GM19023 (cell line): ENCODE results near the gene BTBD9.
"Not testable (repeated sequence)": the region's sequence is repeated elsewhere in the genome, so short reads cannot be mapped to it uniquely, and the experiment has no call there.

Source experiments
- ATAC-seq: cut with Tn5 transposase; IDR thresholded peaks from one replicate; pipeline ENCODE4 v1.9.1; 2021; ENCODE audit warnings: mild to moderate bottlenecking, moderate library complexity; ENCODE audit not compliant: unreplicated experiment

The BTBD9 gene

DNA sequence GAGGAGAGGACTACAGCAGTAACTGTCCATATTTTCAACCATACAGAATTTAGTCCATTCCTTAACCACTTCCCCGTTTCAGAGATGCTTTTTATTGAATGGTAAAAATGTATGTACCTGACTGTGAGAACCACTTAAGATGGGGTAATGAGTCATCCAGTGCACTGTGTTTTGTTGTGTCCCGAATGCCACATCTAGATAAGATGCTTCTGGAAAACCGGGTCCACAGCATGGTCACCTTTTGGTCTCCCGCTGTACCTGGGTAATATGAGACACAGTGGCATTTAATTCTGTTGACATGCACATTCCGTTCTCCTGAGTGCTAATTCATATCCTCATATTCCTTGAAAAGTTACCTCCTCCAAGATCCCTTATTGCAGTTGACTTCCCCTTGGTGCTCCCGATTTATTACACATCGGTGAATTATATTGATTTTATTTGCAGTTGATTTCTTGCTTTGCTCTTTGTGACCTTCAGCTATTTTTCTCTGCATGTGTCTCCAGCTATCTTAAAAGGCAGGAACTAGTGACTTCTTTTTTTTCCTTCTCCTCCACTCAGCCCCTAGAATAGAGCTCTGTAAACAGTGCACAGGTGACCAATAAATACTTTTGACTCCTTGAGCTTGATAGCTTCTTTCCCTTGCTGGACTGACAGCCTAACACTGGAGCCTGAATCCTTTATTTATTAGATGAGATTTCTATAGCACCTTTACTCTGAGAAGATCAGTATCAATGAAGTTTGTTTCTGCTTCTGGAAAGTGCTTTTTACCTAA lies 505.6 kb downstream of the BTBD9 start:
- no peak for ATAC-seq

DNA sequence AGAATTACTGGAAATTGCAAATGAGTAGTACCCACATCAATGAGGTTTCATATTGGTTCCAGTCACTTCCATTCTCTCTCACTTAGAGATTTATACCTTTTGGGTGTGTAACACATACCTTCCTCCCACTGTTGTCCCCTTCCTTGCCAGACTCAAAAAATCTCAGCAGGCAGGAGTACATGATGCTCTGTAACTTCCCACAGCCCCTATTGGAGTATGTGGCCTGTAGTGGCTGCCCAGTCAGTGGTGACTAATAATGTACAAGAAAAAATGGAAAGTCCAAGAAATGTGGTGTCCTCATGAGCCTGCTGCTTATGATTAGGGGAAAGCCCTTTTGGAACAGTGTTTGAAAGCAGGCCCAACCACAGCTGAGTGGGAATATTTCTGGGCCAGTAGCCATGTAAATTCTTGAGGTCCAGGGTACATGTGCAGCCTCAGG lies 508.2 kb downstream of the BTBD9 start:
- no peak for ATAC-seq

DNA sequence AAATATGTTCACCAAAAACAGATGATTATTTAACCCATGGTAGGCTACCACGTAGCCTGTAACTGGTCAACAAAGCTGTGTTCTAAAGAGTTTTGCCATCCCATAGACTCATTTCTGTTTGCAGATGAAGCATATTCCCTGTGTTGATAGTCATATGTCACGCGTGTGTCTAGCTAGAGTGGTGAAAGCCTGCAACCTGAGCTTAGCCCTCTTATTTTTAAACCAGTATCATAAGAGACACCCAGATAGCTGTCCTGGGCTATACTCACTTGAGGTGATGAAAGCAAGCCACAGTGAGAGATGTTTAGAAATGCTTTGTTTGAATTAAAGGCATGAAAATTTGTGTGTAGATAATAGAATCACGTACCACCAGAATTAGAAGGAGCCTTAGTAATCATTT lies 512.4 kb downstream of the BTBD9 start:
- ATAC-seq = no peak

DNA sequence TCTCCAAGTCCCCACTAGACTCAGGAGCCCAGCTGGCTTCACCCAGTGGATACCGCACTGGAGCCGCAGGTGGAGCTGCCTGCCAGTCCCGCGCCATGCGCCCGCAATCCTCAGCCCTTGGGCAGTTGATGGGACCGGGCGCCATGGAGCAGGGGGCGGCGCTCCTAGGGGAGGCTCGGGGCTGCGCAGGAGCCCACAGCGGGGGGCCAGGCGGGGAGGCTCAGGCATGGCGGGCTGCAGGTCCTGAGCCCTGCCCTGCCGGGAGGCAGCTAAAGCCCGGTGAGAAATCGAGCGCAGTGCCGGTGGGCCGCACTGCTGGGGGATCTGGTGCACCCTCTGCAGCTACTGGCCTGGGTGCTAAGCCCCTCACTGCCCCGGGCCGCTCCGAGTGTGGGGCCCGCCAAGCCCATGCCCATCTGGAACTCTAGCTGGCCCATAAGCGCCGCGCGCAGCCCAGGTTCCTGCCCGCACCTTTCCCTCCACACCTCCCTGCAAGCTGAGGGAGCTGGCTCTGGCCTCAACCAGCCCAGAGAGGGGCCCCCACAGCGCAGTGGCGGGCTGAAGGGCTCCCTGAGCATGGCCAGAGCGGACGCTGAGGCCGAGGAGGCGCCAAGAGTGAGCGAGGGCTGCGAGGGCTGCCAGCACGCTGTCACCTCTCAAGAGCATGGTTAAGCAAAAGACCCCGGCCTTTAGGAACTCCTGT lies 515.4 kb downstream of the BTBD9 start:
- not testable (repeated sequence) for ATAC-seq

DNA sequence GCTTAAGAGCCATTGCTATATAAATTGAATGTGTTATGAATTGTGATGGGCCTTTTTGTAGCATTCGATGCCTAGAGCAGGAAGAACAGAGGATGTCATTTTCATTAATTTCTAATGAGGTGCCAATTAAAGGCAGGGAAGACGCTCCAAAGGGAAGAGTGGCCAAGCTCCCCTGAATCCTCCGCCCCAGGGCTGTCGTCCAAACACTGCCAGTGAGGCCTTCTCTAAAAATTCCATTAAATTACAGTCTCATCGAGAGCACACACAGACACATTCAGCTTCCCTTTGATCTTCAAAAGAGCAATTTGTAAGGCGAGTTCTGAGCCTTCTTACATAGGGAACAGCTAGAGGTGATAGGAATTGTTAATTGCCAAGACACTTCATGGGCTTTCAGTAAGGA lies 520.2 kb downstream of the BTBD9 start:
- ATAC-seq = no peak

DNA sequence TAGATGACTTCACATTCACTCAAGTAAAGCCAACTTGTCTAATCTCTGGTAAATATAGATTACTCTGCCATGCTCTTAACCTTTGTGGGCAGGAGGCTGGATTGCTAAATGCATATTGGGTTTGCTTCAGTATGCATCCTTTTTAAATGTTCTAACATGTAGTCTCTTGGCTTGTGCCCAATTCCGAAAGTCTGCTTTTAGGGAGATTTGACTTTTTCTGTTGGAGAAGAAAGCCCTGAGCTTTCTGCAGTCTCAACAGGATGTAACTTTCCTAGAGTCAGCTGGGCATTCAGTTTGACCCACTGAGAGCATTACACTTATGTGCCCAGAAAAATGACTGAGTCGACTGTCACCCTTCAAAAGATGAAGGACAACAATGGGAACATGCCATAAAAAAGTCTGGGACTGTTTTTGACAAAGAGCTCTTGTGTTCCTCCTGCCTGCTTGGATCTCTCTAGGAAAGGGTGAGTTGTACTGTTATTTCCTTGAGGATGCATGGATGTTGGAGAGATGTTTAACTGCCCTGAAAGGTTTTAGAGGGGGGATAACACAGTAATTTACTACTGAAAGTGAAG lies 520.9 kb downstream of the BTBD9 start:
- no peak for ATAC-seq
